HG03280 (cell line): Measurements from ENCODE around the gene DENND5B.
"Not testable (repeated sequence)": the region's sequence is repeated elsewhere in the genome, so short reads cannot be mapped to it uniquely, and the experiment has no call there.

Experiments used
- ATAC-seq: cut with Tn5 transposase; IDR thresholded peaks from one replicate; pipeline ENCODE4 v1.9.1; 2021; ENCODE audit warnings: mild to moderate bottlenecking, moderate library complexity; ENCODE audit not compliant: unreplicated experiment

DENND5B gene

DNA sequence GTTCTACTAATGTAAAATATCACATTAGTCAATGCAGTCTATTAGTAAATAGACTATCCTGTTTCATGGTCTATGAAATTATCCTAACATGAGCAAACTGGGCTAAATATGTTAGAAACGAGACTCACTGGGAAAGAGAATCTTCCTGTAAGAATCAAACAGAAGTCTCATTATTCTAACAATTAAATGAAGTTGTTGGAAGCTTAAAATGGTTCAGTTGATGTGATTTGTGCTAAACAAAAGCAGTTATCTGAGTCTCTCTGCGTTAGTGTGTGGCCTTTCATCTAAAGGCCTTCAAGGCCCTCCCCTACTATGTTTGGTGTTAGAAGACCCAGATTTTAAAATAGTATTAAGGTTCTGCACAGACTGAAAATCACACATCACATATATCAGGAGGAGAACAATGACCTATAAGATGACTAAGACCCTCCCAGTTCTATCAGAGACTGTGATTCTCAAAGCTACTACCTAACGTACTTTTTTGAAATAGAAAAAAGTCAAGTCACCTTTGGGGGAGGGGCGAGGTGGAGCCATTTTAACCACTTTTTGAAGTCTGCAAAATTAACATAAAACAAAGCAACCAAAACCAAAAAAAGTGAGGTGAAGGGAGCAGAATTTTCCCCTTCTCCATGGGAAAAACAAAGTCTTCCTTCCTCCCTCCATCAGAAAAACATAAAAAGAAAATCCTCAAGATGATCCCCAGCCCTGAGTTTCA, 82.3 kb downstream of the DENND5B start:
- ATAC-seq: no peak

DNA sequence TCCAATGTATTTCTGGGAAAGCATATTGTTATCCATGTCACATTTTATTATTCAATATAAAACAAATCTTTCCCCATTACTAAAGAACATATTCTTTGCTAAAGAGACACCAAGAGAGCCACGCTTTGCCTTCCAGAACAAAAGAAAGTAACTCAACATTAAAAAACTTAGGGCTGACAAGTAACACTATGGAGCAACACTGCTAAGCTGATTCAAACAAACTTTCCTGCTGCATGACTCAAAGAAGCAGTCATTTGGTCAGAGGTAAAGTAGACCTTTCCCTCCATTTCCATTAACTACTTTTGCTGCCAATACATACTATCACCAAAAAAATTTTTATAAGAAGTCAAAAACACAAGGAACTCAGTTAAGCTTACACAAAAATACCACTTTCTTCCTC, 83.0 kb downstream of the DENND5B start:
- ATAC-seq: no peak

DNA sequence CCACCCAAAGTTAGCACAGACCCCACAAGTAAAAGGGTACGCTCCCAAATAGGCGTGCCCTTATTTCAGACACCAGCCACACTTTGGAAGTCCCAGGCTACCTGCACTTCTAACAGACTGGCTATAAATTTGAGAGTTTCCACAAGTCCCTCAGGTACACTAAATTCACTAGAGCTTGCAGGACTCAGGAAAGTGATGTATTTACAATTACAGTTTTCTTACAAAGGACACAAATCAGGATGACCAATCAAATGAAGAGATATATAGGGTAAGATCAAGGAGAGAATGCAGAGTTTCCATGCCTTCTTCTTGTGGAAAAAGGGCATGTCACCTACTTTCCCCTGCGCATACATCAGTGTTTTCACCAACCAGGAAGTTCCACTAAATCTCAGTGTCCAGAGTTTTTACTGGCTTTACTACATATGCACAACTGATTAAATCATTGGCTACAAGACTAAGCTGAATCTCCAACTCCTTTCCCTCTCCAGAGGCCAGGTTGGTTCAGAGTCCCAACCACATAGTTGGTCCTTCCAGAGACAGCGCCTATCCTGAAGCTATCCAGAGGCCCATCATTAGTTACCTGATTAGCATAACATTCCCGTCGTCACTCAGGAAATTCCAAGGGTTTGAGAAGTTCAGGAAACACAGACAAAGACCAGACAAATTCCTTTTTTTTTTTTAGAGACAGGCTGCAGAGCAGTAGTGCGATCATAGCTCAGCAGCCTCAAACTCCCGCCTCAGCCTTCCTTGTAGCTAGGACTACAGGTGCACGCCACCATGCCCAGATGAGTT, 84.2 kb downstream of the DENND5B start:
- ATAC-seq: no peak

DNA sequence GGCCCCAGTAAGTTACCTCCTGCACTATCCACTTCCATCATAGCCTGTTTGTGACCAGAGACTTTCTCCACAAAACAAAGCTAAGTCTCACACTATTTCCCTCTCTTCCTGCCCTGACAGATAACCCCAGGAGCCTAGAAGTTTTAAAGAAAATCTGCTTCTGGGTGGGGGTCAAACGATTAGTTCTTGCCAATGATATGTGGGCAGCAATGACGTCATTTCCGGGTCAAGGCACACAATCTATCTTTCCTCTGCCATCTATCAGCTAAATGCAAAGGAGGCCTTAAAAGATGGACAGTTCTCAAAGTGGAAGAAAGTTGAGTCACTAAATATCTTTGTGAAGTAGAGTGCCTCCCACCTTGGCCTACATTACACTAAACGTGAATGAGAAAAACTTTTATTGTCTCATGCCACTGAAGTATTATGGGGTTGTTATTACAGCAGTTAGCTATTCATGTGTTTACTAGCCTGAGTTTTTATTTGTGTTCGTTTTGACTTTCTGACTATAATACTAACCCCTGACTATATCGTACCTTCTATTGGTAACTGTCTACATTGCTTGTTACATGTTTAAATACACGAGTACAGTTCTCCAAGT, 86.2 kb downstream of the DENND5B start:
- ATAC-seq: no peak

DNA sequence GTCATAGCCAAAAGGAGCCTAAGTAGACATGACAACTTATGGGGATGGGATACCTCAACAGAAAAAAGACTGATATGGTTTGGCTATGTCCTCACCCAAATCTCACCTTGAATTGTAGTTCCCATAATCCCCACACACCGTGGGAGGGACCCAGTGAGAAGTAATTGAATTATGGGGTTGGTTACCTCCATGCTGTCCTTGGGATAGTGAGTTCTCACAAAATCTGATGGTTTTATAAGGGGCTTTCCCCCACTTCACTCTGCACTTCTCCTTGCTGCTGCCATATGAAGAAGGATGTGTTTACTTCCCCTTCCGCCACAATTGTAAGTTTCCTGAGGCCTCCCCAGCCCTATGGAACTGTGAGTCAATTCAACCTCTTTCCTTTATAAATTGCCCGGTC, 89.9 kb downstream of the DENND5B start:
- not testable (repeated sequence) for ATAC-seq

DNA sequence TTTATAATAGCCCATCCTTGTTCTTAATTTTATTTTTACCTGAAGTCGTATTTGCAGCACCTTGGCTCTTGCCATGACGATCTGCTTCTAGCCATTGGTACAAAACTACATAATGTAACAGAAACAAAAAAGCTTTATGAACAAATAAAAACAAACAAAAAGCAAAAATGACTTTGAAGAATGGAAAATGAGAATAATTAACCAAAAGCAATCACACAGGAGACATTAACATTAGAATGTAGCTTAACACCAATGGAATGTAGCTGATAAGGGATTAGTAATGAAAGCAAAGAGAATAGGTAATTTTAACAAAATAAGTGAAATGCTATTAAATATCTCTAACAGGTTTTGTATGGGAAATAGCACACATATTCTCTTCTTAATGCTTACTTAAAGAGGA, 91.4 kb downstream of the DENND5B start:
- no peak for ATAC-seq

DNA sequence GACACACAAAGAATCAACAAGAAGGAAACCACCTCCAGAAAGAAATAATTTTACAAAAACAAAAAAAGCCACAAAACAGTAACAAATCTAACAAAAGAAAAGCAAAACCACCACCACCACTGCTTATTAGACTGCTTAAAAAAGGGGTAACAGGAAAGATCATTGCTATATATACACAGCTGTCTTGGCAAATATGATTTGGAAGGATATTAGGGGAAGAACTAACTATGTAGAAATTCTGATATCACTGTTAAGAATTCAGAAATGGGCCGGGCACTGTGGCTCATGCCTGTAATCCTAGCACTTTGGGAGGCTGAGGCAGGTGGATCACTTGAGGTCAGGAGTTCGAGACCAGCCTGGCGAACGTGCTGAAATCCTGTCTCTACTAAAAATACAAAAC, 92.5 kb downstream of the DENND5B start:
- no peak for ATAC-seq

DNA sequence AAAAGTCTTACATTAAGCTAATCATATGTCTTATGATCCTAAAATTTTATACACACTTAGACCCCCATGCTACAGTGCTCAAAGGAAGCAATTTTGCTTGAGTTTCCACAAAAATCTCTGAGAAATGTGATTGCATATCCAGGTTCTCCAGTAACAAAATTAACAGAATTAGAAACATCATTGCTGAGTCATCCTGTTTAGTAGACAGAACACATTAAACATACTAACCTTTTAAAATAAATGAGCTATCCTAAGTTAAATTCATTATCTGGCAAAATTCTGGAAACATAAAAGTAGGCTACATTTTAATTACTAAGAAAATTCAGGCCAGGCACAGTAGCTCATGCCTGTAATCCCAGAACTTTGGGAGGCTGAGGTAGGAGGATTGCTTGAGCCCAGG, 94.7 kb downstream of the DENND5B start:
- ATAC-seq: no peak

DNA sequence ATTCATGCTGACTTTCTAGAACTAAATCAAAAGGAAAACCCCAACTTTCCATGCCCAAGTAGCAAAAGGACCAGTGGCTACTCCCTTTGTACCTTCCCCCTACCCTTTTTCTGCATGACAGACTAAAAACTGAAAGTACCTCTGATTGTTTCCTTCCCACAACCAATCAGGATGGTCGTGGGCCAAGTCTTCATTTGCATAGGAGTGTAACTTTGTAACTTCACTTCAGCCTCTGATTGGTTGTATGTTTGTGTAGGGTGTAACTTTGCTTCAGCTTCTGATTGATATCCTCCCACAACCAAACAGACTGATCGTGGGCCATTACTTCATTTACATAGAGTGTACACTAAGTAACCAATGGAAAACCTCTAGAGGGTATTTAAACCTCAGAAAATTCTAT, 96.5 kb downstream of the DENND5B start:
- no peak for ATAC-seq

DNA sequence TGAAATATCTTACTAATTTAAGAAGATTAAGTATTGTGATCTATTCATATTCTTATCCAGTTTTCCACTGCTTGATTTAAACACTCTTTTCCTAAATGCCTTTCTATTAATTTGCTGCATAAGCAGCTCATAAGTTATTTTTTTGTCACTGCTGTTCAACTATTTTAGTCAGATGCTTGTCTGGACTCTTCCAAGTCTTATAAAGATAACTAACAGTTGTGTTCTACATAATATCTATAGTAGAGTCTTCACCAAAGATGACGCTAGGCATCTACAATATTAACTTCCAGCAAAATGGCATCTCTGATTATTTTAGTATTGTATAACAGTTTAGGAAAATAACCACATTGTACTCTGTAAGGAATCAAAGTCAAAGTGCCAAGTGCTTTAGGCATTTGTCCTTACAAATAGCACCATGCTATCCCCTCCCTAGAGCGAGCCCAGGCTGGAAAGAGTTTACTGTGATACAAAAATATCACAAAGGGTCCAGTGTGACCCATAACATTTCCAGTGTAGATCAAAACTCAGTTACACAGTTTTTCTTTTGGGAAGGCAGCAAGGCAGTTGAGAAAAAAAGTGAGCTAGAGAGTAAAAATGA, 98.2 kb downstream of the DENND5B start:
- no peak for ATAC-seq

DNA sequence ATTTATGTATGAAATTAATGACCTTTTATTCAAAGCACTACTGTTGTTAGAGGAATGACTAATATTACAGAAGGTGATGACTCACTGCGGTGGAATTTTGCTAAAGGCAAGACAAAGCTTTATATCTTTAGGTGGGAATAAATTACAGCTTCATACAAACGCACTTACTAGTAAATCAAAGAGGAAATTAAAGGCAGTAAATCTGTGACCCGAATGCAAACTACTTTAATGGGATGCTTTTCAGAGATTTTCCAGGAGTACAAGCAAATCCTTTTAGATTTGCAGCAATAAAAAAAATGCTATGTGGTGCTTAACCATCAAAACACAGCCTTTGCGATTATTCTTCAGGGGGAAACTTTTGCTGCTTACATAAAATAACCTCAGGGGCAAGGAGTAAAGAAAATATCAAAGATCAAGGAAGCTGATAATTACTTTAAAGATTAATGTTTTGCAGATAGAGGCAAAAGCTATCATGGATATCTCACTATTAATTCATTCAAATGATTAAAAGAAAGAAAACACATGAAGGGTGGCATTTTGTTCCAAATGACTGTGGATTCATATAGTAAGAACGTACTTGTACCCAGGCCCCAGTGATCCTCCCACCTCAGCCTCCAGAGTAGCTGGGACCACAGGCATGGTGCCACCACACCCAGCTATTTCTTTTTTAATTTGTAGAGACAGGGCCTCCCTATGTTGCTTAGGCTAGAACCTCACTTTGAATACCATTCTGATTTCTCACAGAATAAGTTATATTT, 98.9 kb downstream of the DENND5B start:
- no peak for ATAC-seq

DNA sequence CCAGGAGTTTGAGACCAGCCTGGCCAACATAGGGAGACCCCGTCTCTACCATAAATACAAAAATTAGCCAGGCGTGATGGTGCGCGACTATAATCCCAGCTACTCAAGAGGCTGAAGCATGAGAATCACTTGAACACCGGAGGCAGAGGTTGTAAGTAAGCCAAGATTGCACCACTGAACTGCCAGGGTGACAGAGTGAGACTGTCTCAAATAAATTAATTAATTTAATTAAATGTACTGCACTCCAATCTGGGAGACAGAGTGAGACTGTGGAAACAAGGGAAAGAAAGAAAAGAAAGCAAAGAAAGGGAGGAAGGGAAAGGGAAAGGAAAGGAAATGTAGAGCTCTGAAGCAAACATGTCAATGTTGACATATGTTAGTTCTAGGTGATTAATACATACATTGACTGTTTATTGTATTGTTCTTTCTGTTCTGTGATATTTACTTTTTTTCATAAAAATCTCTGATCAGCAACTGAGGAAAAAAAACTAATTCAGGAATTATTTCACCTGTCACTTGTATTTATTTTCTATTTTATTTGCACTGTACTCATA, 99.6 kb downstream of the DENND5B start:
- ATAC-seq: no peak

DNA sequence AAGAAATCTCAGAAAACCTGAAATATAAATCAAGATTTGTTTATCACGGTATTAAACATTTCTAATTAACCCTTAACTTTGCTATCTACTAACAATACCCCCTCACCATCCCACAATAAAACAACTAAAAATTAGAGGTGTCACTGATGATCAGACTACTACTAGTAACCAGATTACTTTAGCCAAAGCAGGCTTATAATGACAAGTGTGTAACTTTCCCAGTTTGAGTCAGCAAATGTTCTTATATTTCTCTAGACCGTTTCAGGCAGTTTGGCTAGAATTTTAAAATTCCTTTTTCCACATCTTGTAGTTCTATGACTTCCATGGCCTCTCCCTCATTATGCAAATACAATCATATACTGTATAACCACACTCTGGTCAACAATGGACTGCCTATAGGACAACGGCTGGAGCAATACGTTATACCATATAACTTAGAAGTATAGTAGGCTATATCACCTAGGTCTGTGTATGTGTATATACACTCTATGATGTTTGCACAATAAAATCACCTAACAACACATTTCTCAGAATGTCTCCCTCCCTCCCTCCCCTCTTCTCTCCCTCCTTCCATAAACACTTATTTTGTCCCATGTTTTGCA, 102.1 kb downstream of the DENND5B start:
- ATAC-seq: no peak

DNA sequence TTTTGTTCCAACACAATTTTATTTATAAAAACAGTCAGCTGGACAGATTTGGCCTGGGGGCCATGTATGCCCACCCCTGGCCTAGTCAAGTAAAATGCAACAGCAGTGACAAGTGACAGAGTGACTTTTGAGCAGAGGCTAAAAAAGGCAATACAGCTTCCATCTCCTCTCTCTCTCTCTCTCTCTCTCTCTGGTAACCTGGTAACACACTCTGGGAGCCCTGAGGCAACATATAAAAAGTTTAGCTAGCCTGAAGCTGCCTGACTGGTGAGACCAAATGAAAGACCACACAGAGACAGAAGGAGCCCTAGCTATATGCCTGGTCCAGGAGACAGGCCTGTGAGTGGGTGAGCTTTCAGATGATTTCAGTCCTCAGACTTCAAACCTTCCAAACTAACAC, 105.4 kb downstream of the DENND5B start:
- ATAC-seq: no peak

DNA sequence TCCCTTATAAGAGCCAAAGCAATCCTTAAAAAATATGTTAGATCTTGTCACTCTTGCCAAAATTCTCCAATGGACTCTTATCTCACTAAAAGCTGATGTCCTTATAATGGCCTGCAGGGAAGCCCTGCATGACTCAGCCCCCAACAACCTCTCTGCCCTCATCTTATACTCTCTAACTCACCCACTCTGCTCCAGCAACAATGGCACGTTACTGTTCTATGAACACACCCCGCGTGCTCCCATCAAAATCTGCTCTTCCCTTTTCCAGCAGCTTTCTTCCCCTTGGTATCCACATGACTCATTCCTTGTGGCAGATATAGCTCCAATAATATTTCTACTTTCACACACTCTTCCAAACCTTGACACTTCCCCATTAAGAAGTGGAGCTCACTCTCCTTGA, 108.1 kb downstream of the DENND5B start:
- ATAC-seq: no peak

DNA sequence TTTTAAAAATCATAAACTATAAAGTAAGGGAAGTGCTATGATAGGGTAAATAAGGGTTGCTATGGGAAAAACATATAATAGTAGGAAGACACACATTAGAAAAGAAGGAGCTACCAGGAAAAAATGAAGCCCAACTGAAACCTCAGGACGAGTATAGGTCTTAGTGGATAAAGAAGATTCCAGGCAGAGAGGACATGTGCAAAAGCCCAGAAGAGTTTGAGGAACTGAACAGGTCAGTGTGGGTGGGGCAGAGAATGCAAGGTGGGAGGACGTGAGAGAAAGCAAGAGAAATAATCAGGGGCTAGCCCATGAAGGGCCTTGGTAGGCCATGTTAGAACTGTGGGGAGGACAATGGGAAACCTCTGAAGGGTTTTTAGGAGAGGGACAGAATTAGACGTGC, 109.5 kb downstream of the DENND5B start:
- ATAC-seq: no peak

DNA sequence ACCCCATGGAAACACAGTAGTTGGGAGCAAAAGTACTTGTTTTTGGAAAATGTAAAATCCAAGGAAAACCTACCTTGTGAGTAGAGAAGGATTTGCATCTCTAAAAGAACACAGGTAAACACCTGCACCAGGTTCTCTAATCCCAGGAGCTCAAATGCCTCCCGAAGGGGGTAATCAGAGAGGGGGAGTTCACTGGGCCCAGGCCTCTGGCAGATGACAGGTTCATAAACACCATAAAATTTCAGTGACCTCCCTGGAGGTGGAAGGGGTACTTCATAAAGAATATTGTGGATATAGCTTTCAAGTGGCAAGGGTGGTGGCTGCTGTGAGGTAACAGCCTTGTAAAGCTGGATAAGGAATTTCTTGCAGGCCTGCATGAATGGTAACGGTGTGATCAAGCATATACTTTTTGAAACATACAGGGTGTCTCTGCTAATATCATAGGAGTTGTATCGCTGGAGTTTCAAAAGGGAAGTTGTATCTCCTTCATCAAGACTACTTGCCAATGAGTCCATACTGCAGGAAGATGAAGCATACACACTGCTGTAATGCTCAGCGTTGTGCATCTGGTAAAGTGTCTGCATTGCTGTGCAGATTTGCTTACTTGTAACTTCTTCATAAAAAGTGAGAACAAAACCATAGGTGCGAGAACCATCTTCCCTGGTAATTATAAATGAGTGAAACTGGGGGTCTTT, 111.3 kb downstream of the DENND5B start:
- ATAC-seq: no peak

DNA sequence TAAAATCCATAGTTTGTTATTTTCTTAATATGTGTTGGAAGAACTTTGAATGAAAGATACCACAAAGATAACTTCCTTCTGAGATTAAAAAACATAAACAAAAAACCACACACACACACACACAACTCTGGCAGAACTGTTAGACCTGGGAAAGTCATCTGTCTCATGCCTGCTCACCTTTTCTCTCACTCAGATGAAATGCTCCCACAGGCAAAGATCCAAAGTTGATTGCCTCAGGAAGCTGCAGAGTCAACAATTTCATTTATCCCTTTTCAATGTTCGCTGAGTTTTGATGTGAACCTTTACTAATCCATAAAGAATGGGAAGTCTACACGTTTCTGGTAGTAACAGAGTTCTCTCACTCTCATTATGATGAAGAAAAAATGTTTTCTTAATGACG, 112.0 kb downstream of the DENND5B start:
- ATAC-seq: no peak

DNA sequence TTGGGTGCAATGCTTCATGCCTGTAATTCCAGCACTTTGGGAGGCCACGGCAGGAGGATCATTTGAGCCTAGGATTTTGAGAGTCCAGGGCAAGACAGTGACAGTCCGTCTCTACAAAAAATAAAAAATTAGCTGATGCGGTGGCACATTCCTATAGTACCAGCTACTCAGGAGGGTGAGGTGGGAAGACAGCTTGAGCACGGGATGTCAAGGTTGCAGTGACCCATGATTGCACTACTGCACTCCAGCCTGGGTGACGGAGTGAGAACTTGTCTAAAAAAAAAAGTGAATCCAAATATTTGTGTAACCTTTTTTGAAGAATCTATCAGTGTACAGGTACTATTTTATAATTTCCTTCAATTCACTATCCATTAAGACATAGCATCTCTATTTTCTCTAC, 112.5 kb downstream of the DENND5B start:
- ATAC-seq: no peak

DNA sequence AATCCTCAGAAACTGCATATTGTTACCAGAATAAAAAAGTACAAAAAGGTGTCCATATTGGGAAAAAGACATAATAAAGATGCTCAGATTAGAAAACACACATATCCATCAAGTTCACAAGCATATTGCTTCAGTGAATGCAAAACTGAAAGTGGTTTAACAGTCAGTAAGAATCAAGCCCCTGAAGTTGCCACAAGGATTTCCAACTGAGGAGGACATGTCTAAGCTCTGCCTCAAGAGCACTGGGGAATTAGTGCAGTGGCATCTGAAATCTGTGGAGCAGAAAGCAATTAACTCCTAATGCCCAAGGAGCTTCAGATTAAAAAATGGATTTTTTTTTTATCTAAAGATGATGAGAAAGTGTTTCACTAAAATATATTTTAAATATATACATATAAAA, 113.2 kb downstream of the DENND5B start:
- peak; percentile 55 for ATAC-seq
